Activated CD4-positive, alpha-beta memory T cell treated with anti-CD3 and anti-CD28 coated beads, Interleukin-2, amount 10 ng/mL, durations not matched to agents 7 days and 5 days (primary cell): ENCODE measurements around the gene SDR39U1. TPM values are rescaled to one million over a fixed set of nuclear protein-coding genes. Genes with fewer than 3 reads are reported as not detected.

Experiments used
- CTCF ChIA-PET: fragments of 350-600 bp; sonication (Branson Sonifier 250); formaldehyde crosslinking; loops from one replicate; lab custom pipeline; 2021; ENCODE audit warnings: antibody characterized with exemption, inconsistent platforms; lab: Charles Lee
- POLR2A ChIA-PET: fragments of 350-600 bp; sonication (Branson Sonifier 250); formaldehyde crosslinking; loops from one replicate; lab custom pipeline; 2021; ENCODE audit warnings: antibody characterized with exemption; lab: Charles Lee
- DNase-seq: peaks from one replicate; pipeline ENCODE4 v3.0.0-alpha.2; 2020
- H3K27ac Mint-ChIP-seq: one replicate; pipeline ENCODE4 v1.8.0; 2021; ENCODE audit warnings: mild to moderate bottlenecking, mixed read lengths
- H3K27me3 Mint-ChIP-seq: one replicate; pipeline ENCODE4 v1.8.0; 2021; ENCODE audit warnings: mixed read lengths
- H3K36me3 Mint-ChIP-seq: one replicate; pipeline ENCODE4 v1.8.0; 2021; ENCODE audit warnings: low read depth, mixed read lengths
- H3K4me1 Mint-ChIP-seq: one replicate; pipeline ENCODE4 v1.8.0; 2021; ENCODE audit warnings: mixed read lengths
- H3K4me3 Mint-ChIP-seq: one replicate; pipeline ENCODE4 v1.8.0; 2021; ENCODE audit warnings: mild to moderate bottlenecking, mixed read lengths
- H3K9me3 Mint-ChIP-seq: one replicate; pipeline ENCODE4 v1.8.0; 2021; ENCODE audit warnings: mixed read lengths
- total RNA-seq, 2 experiments: library from RNA; stranded (reverse); gene quantifications; one replicate each; pipeline ENCODE4 v1.2.3, GENCODE V29; 2021

Gene SDR39U1
- total RNA-seq, 2 experiments from 2014 or later = 38.5 to 41.6 TPM

DNA sequence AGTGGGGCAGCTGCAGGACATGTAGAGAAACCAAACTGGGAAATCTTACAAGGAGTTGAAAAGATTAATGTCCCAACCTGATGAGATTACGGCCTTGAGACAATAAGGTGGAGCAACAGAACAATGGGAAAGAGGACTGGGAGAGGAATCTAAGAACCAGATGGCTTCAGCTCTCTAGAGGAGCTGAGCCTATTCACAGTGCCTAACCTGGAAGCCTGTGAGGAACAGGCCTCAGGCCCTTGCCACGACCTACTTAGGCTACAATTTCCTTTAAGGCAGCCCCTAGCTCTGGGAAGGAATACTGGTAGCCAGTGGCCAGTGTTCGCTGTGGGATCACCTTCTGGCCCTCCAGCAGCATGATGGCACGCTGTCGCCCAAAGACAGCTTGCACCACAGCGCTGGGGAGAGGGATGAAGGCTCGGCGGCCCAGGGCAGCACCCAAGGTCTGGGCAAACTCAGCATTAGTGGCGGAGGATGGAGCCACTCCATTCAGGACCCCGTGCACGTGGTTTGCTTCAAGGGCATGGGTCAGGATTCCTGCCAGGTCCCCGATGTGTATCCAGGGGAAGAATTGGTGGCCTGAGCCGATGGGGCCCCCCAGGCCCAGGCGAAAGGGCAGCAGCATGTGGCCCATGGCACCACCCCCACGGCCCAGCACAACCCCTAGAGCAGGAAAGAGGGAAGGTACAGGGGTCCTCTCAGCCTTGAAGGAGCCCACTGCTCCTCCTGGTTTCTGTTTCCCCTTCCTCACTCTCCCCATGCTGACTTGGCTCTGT is 2.6 kb downstream of the SDR39U1 start:
- Mint-ChIP-seq H3K27me3 (no peaks in the 10 kb centered on the region), H3K9me3 (no peaks in the 10 kb centered on the region), H3K36me3 (peaks cover 66% of the 10 kb centered on the region), H3K27ac (no peak overlapping the region), H3K4me1 (peaks cover 70% of the 10 kb centered on the region), H3K4me3 (no peak overlapping the region)
- no peak for DNase-seq
- POLR2A ChIA-PET = interaction anchor here (1.1 to 5.4 kb wide), 3 partner anchors 10 to 169 kb away, joined by 3 to 117 read pairs (median 3); partner anchors contain the start of genes CBLN3, CIDEB and KHNYN
- CTCF ChIA-PET = interaction anchor here (0.9 to 10.2 kb wide), 2 partner anchors 8 to 107 kb away, joined by 4 to 169 read pairs; partner anchors contain the start of gene ADCY4

DNA sequence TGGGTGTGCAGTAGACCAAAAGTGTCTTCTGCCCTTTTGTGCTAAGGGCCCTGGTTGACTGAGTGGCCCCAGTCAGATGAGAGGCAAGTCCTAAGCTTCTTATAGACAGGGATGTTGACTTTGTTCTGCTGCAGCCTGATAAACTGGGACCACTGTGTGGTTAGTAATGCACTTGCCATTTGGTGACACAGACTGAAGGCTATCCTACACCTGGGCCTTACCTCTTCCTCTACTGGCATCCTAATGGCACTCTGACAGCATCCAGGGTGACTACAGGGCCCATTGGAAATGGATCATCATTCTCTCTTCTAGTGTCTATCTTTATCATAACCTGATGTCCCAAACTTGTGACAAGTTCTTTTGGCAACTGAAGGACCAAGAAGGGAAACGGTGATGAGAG is 3.3 kb downstream of the SDR39U1 start:
- H3K27ac Mint-ChIP-seq = no peak overlapping the region
- H3K27me3 Mint-ChIP-seq = no peaks in the 10 kb centered on the region
- H3K36me3 Mint-ChIP-seq = peaks cover 72% of the 10 kb centered on the region
- H3K4me3 Mint-ChIP-seq = no peak overlapping the region
- ChIA-PET CTCF (interaction anchor here (0.6 to 10.2 kb wide), 2 partner anchors 84 to 106 kb away, joined by 3 to 169 read pairs; partner anchors contain the start of gene ADCY4), POLR2A (interaction anchor here (5.4 kb wide), 1 partner anchor 9 kb away, joined by 117 read pairs; the partner anchor contains the start of genes CBLN3 and KHNYN)
- peaks cover 73% of the 10 kb centered on the region for H3K4me1 Mint-ChIP-seq
- DNase-seq = no peak
- H3K9me3 Mint-ChIP-seq = no peaks in the 10 kb centered on the region

DNA sequence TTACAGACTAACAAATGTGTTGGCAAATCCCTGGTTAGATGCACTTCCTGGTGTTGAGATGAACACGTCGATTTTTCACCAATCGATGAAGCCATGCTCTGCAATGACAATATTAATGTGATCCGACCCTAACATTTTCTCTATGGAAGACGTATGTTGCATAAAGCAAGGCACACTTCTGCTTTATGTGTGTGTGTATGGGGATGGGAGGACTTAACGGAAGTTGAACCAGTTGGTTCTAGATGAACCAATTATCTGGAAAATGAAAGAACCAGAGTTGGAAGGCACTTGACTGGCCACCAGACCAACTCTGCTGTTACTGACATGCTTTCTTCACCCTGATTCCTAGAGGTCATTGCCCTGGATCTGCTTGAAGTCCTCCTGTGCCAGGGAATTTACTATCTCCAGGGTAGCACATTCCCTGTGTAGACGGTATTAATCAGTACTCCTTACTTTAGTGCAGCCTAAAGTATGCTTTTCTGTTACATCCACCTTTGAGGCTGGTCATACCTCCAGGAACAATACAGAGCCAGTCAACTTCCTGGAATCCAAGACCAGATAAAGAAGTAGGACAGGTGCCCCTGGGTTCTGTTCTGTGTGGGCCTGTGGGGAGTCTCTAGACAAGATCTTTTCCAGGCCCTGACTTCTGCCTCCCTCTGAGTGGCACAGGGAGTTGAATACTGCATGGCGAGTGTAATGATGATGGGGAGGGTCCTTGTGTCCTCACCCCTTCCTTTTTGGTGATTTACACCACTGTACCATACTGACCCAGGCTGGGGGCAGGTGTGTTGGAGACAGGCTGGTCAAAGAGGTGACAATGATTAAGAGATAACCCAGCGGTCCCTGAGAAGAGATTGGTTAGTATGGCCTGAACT is 4.1 kb downstream of the SDR39U1 start:
- Mint-ChIP-seq H3K4me3 (no peak overlapping the region), H3K9me3 (no peaks in the 10 kb centered on the region), H3K4me1 (peaks cover 71% of the 10 kb centered on the region), H3K36me3 (peaks cover 76% of the 10 kb centered on the region), H3K27me3 (no peaks in the 10 kb centered on the region), H3K27ac (peak overlapping the region; percentile 62)
- POLR2A ChIA-PET = interaction anchor here (1.4 to 5.4 kb wide), 4 partner anchors 8 to 196 kb away, joined by 4 to 117 read pairs (median 12); partner anchors contain the start of genes CBLN3, KHNYN, RIPK3 and TINF2
- CTCF ChIA-PET = interaction anchor here (0.6 to 10.2 kb wide), 9 partner anchors 16 to 196 kb away, joined by 3 to 169 read pairs (median 16); partner anchors contain the start of genes ADCY4, CIDEB, LTB4R2 and RIPK3
- DNase-seq = no peak

DNA sequence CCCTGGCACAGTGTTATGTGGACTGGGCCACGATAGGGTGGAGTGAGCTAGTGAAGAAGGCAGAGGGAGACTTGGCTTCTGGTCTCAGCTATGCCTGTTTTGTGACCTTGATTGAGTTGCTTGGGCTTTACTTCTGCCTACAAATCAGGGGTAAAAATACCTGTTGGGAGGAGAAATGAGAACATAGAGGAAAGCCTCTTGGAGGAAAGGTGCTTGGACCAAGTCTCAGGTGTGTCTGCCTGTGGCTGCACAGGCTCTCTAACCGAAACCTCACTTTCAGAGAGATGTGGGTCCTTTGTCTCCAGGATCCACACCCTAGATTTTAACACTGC is 4.9 kb downstream of the SDR39U1 start:
- POLR2A ChIA-PET = interaction anchor here (0.8 to 10.0 kb wide), 9 partner anchors 46 to 323 kb away, joined by 3 to 221 read pairs (median 4); partner anchors contain the start of genes ADCY4, DCAF11, IRF9 and NRL
- H3K27ac Mint-ChIP-seq = peak overlapping the region; percentile 79
- peaks cover 81% of the 10 kb centered on the region for H3K36me3 Mint-ChIP-seq
- CTCF ChIA-PET = interaction anchor here (1.3 to 10.2 kb wide), 12 partner anchors 15 to 255 kb away, joined by 4 to 169 read pairs (median 12); partner anchors contain the start of genes ADCY4, CIDEB, LTB4R2 and RIPK3
- DNase-seq = no peak
- peaks cover 73% of the 10 kb centered on the region for H3K4me1 Mint-ChIP-seq
- H3K27me3 Mint-ChIP-seq = no peaks in the 10 kb centered on the region
- no peak overlapping the region for H3K4me3 Mint-ChIP-seq
- no peaks in the 10 kb centered on the region for H3K9me3 Mint-ChIP-seq

DNA sequence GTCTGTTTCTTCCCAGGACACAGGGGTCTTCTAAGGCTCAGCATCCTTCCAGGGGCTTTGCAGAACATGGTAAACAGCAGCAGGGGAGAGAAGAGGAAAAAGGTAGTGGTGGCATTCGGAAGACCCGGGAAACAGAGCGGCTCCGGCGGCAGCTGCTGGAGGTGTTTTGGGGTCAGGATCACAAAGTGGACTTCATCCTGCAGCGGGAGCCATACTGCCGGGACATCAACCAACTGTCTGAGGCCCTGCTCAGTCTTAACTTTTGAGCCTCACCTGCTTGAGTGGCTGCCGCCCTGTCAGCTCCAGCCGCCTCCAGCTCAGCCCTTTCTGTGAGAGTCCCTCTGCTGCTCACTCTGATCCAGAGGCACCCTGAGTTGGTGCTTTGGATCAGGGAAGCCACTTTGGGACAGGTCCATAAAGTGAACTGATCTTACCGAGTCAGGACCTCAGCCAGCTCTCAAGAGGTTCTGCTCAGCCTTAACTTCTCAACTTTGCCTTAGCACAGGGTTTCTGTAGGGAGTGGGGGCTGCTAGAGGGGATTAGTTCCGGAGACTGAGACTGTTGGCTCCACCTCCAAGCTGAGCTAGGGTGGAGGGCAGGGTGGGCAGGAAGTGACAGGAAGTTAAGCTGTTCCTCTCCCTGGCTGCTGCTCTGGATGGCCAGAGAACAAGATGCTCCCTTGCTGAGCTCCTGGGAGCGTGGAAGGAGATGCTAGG is 5.4 kb downstream of the SDR39U1 start:
- ChIA-PET CTCF (interaction anchor here (0.5 to 10.2 kb wide), 21 partner anchors 14 to 256 kb away, joined by 3 to 169 read pairs (median 6); partner anchors contain the start of genes ADCY4, CIDEB, LTB4R2 and MDP1), POLR2A (interaction anchor here (0.8 to 10.0 kb wide), 12 partner anchors 46 to 322 kb away, joined by 3 to 221 read pairs (median 4); partner anchors contain the start of genes ADCY4, DCAF11, IRF9 and NRL)
- Mint-ChIP-seq H3K27me3 (no peaks in the 10 kb centered on the region), H3K4me3 (no peak overlapping the region), H3K27ac (peak overlapping the region; percentile 79), H3K4me1 (peaks cover 70% of the 10 kb centered on the region), H3K36me3 (peaks cover 78% of the 10 kb centered on the region), H3K9me3 (no peaks in the 10 kb centered on the region)
- DNase-seq = no peak

DNA sequence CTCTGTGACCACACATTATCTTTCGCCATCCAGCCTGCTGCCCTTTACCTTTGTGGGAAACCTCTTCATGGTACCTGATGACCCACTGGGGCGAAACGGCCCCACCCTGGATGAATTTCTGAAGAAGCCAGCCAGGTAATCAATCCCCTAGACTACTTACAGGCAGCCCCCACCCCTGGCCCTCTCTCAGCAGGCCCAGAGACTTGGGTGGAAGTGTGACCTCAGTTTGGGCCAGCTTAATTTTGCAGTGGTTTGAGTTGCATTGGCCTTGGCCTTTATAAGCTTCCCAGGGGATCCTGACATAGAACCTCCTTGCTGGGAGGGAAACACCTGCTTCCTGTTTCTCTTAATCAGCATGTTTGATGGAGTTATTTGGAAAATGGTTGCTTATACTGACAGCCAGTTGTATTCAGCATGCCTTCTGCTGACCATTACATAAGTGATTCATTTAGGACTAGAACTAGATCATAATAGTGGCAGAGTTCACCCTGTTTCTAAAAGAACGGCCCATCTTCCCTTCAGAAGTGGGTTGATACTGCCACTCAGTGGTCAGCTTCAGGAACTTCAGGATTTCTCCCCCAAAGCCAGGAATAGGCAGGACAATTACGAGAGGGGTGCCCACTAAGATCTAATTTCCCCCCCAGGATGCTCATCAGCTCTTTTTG is 6.1 kb downstream of the SDR39U1 start:
- ChIA-PET POLR2A (interaction anchor here (0.8 to 10.0 kb wide), 12 partner anchors 47 to 322 kb away, joined by 3 to 221 read pairs (median 4); partner anchors contain the start of genes ADCY4, DCAF11, IRF9 and NRL), CTCF (interaction anchor here (0.5 to 10.2 kb wide), 24 partner anchors 11 to 257 kb away, joined by 3 to 169 read pairs (median 5); partner anchors contain the start of genes ADCY4, CIDEB, LTB4R2 and MDP1)
- Mint-ChIP-seq H3K4me3 (no peak overlapping the region), H3K27me3 (no peaks in the 10 kb centered on the region), H3K9me3 (no peaks in the 10 kb centered on the region), H3K36me3 (peaks cover 82% of the 10 kb centered on the region), H3K4me1 (peaks cover 71% of the 10 kb centered on the region), H3K27ac (peak overlapping the region; percentile 79)
- peak; percentile 54 for DNase-seq

DNA sequence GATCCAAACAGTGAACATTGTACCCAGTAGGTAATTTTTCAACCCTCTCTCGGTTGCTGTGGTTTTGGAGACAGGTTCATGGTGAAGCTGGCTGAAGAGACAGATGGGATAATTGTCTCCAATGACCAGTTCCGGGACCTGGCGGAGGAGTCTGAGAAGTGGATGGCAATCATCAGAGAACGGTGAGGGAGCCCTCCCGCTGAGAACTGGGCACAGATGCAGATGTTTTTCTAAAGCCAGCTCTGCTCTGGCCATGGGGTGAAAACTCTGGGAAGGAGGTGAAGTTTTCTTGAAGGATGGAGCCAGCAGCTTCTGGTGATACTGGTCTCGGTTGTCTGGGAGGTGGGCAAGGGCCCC is 6.6 kb downstream of the SDR39U1 start:
- Mint-ChIP-seq H3K4me1 (peaks cover 71% of the 10 kb centered on the region), H3K36me3 (peaks cover 87% of the 10 kb centered on the region), H3K9me3 (no peaks in the 10 kb centered on the region), H3K27me3 (no peaks in the 10 kb centered on the region), H3K4me3 (no peak overlapping the region), H3K27ac (no peak overlapping the region)
- ChIA-PET CTCF (interaction anchor here (1.0 to 10.2 kb wide), 17 partner anchors 10 to 241 kb away, joined by 3 to 169 read pairs (median 8); partner anchors contain the start of genes ADCY4, CIDEB, LTB4R2 and MDP1), POLR2A (interaction anchor here (1.2 to 10.0 kb wide), 6 partner anchors 11 to 238 kb away, joined by 4 to 221 read pairs (median 9); partner anchors contain the start of genes ADCY4, RIPK3 and TINF2)
- no peak for DNase-seq

DNA sequence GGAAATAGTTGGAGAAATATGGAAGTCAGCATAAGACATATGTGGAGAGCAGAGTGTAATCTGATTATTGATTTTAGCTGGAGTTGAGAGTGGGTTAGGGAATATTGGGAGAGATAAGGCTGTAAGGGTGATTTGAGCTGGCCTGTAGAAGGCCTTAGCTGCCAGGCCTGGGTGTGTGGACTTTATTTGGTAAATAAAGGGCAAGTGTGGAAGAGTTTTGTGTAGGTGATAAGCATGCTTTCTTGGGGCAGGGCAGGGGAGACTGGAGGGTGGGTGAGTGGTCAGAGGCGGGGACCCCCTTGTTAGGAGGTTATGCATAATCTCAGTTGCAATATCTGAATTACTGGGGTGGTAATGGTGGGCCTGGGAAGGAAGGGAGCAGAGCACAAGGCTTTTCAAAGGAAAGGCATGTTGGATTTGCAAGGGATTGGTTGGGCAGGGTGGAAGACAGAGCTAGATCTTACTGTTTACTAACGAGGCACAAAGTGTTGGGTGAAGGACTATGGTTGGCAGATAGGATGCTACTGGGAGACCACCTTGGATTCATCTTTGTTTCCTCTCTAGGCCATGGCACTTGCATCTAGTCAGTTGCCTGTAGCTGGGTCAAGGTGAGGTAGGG is 7.3 kb downstream of the SDR39U1 start:
- Mint-ChIP-seq H3K4me1 (peaks cover 67% of the 10 kb centered on the region), H3K27me3 (no peaks in the 10 kb centered on the region), H3K4me3 (no peak overlapping the region), H3K27ac (no peak overlapping the region), H3K9me3 (no peaks in the 10 kb centered on the region), H3K36me3 (peaks cover 86% of the 10 kb centered on the region)
- ChIA-PET CTCF (interaction anchor here (1.0 to 10.2 kb wide), 11 partner anchors 10 to 189 kb away, joined by 3 to 169 read pairs (median 12); partner anchors contain the start of genes ADCY4, CIDEB, LTB4R2 and RIPK3), POLR2A (interaction anchor here (1.7 to 10.0 kb wide), 3 partner anchors 10 to 189 kb away, joined by 5 to 221 read pairs (median 6); partner anchors contain the start of gene ADCY4)
- no peak for DNase-seq

DNA sequence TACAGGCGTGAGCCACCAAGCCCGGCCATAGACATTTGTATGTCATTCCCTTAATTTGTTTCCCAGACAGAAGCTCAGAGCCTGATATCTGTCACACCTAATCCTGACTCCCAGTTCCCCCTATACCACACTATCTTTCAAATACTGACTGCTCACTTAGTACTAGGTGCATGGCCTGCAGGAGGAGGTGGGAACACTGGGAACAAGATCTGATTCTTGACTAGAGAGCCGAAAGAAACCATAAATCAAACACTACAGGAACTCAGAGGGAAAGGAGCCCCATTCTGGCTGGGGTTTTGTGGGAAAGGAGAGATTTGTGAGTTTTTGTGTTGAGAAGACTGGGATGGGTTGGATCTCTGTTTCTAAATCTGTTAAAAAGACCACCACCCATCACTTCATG is 7.9 kb downstream of the SDR39U1 start:
- Mint-ChIP-seq H3K27me3 (no peaks in the 10 kb centered on the region), H3K4me1 (peaks cover 66% of the 10 kb centered on the region), H3K27ac (no peak overlapping the region), H3K36me3 (peaks cover 86% of the 10 kb centered on the region), H3K4me3 (no peak overlapping the region), H3K9me3 (no peaks in the 10 kb centered on the region)
- CTCF ChIA-PET = interaction anchor here (1.3 to 10.2 kb wide), 4 partner anchors 101 to 126 kb away, joined by 3 to 169 read pairs (median 26); partner anchors contain the start of genes ADCY4, CIDEB and LTB4R2
- DNase-seq = no peak
- POLR2A ChIA-PET = interaction anchor here (0.7 to 10.0 kb wide), 4 partner anchors 9 to 188 kb away, joined by 3 to 221 read pairs (median 6); partner anchors contain the start of gene ADCY4

DNA sequence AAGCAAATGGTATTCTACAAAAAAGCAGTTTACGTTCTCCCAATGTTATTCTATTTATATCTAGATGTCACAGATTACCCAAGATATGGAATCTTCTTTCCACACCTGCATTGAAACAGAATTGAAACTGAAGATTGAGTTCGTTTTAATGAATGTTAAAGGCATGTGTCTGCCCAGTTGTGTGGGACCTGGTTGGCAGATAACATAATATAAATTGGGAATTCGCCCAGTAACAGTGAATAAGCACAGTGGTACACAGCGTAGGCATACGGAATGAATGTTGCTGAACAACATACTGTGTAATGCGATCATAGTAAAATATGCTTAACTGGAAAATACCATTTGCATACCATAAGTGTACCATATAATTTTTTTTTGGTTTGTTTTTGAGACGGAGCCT is 8.5 kb downstream of the SDR39U1 start:
- Mint-ChIP-seq H3K9me3 (no peaks in the 10 kb centered on the region), H3K4me1 (peaks cover 66% of the 10 kb centered on the region), H3K36me3 (peaks cover 82% of the 10 kb centered on the region), H3K27me3 (no peaks in the 10 kb centered on the region), H3K4me3 (no peak overlapping the region), H3K27ac (no peak overlapping the region)
- ChIA-PET POLR2A (interaction anchor here (0.7 to 10.0 kb wide), 3 partner anchors 7 to 138 kb away, joined by 3 to 221 read pairs (median 117); partner anchors contain the start of genes ADCY4 and SDR39U1), CTCF (interaction anchor here (3.9 to 10.2 kb wide), 3 partner anchors 101 to 125 kb away, joined by 16 to 169 read pairs (median 36); partner anchors contain the start of genes ADCY4, CIDEB and LTB4R2)
- no peak for DNase-seq
